Measurements from ENCODE around the gene GIPC1.
"Not testable (repeated sequence)": the region's sequence is repeated elsewhere in the genome, so short reads cannot be mapped to it uniquely, and the experiment has no call there.

The GIPC1 gene

GRCh38 chr19:14517446-14517839, 21.5 kb upstream of the GIPC1 start:
- no peak for DNase-seq

DNA sequence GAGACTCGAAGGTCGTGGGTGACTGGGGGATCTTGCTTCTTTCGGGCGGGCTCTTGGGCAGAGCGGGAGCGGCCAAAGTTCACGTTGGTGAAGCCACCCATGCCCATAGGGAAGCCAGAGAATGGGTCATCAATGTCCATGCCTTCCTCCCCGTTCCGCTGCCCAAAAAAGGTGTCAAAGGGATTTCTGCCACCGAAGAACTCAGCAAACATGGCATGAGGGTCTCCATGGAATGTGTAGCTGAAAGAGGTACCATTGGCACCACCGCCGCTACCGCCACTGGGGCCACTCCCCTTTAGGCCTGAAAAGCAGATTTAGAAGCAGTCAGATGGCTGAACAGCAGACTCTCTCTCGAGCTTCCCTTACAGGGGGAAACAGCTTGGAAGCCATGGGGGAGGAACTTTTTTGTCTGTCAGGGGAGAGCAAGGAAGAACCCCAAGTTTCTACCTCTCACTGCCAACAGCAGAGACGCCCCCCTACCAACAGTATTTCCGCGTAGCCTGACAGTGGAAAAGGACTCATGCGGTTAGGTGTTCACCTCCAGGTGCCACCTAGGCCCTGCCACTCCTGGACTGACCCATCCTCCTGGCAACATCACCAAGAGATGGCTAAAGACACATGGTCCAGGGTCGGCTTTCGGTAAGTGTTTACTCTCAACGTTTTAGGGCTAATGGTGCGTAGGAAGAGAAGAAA, 21.0 kb upstream of the GIPC1 start:
- no peak for DNase-seq

DNA sequence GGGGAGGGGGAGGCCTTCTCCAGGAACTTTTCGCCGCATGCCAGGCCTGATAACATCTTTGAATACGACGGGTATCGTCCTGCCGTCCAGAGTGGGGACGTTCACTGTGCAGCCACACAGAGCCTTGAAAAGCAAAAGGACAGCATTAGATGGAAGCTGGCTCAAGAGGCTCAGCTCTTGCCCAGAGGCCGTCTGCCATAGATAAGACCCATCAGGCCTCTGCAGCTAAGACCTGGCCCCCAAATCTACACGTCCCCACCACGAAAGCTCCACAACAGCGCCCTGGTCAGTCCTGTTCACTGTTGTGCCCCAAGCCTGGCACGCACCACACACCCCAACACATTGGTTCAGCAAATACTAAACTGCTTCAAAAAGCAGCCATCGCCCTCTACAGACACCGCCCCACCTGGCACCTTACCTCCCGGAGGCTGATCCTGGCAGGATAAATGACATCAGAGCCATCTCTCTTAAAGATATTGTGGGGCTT, 20.2 kb upstream of the GIPC1 start:
- no peak for DNase-seq

GRCh38 chr19:14515501-14516047, 19.6 kb upstream of the GIPC1 start:
- no peak for DNase-seq

DNA sequence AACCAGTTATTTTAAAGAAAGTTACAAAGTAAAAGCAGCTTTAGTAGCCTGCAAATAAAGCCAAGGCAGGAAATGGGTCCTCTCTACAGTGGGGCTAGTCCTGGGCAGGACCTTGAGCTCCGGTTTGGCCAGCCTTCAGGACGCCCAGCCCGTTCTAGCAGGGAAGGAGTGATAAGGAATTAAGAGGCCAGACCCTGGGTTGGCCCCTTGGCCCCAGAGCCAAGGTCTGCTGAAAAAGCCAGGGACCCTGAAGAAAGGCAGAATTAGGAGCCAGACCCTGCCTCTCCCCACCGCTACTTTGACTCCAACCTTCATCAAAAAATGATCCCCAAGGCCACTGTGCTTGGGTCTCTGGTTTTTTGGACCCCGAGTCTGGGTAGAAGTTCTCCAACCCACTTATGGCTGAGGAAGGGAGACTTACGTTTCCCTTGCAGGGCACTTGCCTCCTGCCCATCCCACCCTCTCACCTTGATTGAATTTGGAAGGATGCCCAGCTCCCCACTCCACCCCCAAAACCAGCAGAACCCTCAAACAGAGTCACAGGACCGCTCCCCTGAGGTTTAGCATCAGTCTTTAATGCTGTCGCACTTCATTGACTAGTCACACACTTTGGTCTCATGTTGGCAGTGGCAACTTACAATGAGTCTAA, 18.4 kb upstream of the GIPC1 start:
- no peak for DNase-seq

GRCh38 chr19:14512406-14512961, 16.6 kb upstream of the GIPC1 start:
- DNase-seq: no peak

DNA sequence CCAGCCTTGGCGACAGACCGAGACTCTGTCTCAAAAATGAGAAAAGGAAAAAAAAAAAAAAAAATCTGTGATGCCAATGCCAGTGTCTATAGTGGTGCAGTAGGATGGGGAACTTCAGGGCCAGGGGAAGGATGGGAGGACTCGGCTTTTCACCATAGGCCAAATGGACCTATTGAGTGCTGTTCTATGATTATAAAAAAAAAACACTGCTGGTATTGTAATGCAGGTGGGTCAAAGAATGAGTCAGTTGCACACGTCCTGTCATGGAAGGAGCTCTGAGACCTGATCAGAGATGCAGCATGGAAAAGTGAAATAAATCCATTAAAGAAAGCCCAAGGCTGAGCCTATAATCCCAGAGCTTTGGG, 15.3 kb upstream of the GIPC1 start:
- DNase-seq: no peak

DNA sequence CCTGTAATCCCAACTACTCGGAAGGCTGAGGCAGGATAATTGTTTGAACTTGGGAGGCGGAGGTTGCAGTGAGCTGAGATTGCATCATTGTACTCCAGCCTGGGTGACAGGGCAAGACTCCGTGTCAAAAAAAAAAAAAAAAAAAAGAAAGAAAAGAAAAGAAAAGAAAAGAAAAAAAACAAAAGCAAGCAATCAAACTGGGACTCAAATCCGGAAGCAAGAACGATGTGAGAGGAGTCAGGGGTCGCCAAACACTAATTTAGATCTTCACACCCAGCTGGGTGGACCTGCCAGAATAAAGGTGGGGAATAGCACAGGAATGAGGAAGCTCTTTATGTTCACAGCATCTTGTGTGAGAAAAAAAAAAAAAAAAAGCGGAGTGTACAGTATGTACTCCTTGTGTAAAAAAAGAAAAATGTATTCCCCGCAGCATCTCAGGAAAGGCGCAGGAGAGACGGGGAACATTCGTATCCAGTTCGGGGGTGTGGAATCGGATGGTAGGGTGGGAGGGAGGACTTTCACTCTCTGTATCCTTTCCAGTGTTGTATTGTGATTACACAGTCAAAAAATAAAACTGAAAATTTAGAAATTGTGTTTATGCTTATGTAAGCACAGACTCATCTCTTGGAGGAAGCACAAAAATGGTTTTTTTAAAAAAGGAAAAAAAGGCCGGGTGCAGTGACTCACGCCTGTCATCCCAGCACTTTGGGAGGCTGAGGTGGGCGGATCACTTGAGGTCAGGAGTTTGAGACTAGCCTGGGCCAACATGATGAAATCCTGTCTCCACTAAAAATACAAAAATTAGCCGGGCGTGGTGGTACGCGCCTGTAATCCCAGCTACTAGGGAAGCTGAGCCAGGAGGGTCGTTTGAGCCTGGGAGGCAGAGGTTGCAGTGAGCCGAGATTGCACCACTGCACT, 14.6 kb upstream of the GIPC1 start:
- no peak for DNase-seq

- DNase-seq: no peak
Observed at GRCh38 chr19:14507704-14508542, 12.0 kb upstream of the GIPC1 start.

GRCh38 chr19:14505488-14506239, 9.7 kb upstream of the GIPC1 start:
- peak; percentile 16 for DNase-seq

GRCh38 chr19:14504575-14504974, 8.6 kb upstream of the GIPC1 start:
- DNase-seq: not testable (repeated sequence)

DNA sequence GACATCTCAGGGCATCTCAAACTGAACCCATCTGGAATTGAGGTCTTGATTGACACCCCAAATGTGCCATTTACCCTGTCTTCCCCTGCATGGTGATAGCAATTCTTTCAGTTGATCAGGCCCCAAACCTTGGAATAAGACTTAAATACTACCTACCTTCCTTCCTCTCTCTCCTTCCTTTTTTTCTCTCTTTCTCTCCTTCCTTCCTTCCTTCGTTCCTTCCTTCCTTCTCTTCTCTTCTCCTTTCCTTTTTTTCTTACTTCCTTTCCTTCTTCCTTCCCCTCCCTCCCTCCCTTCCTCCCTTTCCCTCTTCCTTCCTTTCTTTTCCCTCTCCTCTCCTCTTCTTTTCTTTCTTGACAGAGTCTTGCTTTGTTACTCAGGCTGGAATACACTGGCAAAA, 7.4 kb upstream of the GIPC1 start:
- DNase-seq: no peak

DNA sequence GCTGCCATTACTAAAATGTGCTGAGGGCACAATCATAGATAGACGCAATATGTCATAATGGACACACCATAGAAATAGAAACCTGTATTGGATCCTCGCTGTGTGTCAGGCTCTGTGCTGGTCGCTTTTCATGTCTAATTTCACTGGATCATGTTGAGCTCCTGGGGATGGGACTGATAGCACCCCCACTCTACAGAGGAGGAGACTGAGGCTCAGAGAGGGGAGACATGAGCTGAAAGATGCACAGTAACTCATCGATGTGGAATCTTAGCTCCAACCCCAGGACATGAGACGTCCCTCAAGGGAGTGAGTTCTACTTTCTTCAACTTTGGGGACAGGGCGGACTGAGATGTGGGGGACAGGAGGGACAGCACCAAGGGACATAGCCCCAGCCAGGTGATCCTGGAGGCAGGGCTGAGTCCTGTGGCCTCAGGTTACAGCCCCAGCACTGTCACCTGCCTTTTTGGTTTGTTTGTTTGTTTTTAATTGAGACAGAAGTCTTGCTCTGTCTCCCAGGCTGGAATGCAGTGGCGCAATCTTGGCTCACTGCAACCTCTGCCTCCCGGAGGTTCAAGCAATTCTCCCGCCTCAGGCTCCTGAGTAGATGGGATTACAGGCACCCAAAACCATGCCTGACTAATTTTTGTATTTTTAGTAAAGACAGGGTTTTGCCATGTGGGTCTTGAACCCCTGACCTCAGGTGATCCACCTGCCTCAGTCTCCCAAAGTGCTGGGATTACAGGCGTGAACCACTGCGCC, 6.6 kb upstream of the GIPC1 start:
- DNase-seq: no peak

DNA sequence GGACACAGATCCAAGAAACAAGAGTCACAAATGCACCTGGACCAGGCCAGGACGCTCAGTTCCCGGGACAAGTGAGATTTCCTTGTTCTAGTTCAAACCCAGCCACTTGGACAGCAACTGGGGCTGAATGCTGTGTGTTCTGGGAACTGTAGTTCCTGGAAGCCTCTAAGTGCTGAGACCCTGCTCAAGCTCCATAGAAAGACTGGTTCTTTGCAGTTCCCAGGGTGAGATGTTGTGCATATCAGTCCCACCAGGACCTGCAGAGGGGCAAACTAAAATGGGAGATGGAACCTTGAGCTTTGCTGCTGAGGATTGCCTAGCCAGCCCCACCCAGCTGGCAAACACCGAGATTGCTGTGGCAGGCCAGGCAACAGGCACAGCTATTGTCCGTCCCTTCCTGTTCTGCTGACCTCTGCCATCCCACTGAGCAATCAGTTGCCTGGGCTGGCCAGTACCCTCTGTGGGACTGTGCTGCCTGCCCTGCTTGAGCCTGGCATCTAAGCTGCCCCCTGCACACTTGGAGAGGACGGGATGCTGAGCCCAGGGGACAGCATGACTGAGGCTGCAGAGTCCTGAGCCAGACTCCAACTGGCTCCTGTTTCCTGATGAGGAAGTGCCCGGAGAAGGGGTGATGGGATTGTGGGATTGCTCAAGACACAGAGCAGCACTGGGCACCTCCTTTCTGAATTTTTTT, 1.4 kb upstream of the GIPC1 start:
- no peak for DNase-seq

DNA sequence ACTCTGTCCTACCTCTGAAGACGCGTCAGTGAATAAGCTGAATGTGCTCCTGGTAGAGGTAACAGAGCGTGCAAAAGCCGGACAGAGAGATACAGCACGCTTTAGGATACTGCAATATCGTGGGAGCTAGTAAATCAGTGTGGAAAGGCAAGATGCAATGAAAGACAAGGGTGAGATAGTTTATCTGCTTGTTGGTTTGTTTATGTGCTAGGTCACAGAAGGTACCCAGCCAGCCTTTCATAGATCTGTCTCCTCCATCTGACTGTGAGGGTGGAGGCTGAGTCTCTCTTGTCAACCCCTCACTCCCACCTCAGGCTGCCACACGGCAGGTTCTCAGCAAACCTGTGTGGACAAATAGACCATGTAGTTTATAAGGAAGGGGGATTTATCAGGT, 904 bp upstream of the GIPC1 start:
- no peak for DNase-seq

DNA sequence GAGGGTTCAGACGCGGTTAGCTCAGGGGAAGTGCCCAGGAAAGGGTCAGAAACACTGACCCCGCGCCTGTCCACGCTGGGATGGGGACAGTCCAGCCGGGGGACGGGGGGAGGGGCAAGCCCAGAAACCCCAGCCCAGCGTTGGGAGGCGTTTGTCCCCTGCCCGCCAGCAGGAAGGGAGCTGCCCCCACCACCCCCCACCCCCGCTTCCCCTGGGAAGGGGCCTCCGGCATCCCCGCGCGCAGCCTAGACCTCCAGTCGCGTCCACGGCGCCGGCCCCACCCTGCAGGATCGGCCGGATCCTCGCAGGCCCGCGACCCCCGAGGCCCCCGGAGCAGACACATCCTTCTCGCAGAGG, 277 bp downstream of the GIPC1 start:
- no peak for DNase-seq

- no peak for DNase-seq
Observed at GRCh38 chr19:14494910-14495671, 836 bp downstream of the GIPC1 start.

GRCh38 chr19:14494411-14494810, 1.5 kb downstream of the GIPC1 start:
- DNase-seq: no peak

DNA sequence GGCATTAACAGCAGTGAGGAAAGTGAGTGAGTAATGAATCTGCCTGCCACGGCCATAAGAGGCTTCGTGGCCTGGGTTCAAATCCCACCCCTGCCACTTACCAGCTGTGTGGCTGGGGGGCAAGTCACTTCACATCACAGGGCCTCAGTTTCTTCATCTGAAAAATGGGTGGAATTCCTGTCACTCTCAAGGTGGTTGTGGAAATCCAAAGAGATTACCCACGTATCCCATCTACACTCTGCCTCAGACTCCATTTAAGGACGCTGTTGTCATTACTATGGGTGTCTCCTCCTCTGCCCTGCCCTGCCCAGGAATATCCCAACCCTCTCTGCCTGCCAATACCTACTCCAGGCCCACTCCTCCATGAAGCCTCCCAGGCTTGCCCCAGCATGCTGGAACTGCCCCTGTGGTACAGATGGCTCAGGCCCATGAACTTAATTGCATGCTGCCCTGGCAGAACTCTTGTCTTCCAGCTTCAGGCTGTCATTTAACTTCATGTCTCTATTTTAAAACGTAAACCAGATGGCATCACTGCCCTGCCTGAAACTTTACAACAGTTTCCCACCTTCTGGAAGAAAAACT, 3.1 kb downstream of the GIPC1 start:
- DNase-seq: peak; percentile 4
